ENCODE results near the gene ZDHHC5. TPM values are rescaled to one million over a fixed set of nuclear protein-coding genes. Genes with fewer than 3 reads are reported as not detected.

ZDHHC5 gene
- total RNA-seq, 1 donor from 2014 or later = 64.4 TPM

- no peak for TF ChIP-seq CTCF (IDR thresholded peaks at IDR 0.05)
- DNase-seq (peak; percentile 97), ATAC-seq (peak; percentile 99)
- intact Hi-C loops (cut with DNase I) = no loop called here
- Histone ChIP-seq H3K4me1 (peaks cover 19% of the 10 kb centered on the region), H3K36me3 (peaks cover 69% of the 10 kb centered on the region), H3K27ac (peak within 1 kb of the TSS; percentile 95), H3K4me3 (peak within 1 kb of the TSS; percentile 89), H3K9me3 (no peaks in the 10 kb centered on the region), H3K27me3 (ENCODE audit: low read depth) (no peaks in the 10 kb centered on the region)
These were observed 73.5 kb downstream of the ZDHHC5 start, which contains the start of gene SELENOH for GRCh38 chr11:57741132-57742086. TSS of gene SELENOH (plus strand) at chr11:57741491. CDS start at chr11:57741596, 105 bp downstream.

- Histone ChIP-seq H3K27ac (peak overlapping the region; percentile 95), H3K4me1 (peaks cover 19% of the 10 kb centered on the region), H3K36me3 (peaks cover 64% of the 10 kb centered on the region), H3K4me3 (peak overlapping the region; percentile 89), H3K9me3 (no peaks in the 10 kb centered on the region), H3K27me3 (ENCODE audit: low read depth) (no peaks in the 10 kb centered on the region)
- ATAC-seq (no peak), DNase-seq (peak; percentile 49)
- TF ChIP-seq CTCF (IDR thresholded peaks at IDR 0.05) = no peak
- intact Hi-C loops (cut with DNase I) = no loop called here
These were observed 74.2 kb downstream of the ZDHHC5 start for GRCh38 chr11:57742087-57742452.

- no peak for TF ChIP-seq CTCF (IDR thresholded peaks at IDR 0.05)
- H3K4me1 ChIP-seq = peaks cover 19% of the 10 kb centered on the region
- ATAC-seq (no peak), DNase-seq (no peak)
- no peak overlapping the region for H3K4me3 ChIP-seq
- intact Hi-C loops (cut with DNase I) = no loop called here
- no peaks in the 10 kb centered on the region for H3K9me3 ChIP-seq
- no peak overlapping the region for H3K27ac ChIP-seq
- H3K36me3 ChIP-seq = peaks cover 41% of the 10 kb centered on the region
- H3K27me3 ChIP-seq (ENCODE audit: low read depth) = no peaks in the 10 kb centered on the region
These were observed 76.4 kb downstream of the ZDHHC5 start for GRCh38 chr11:57744357-57744756.

- H3K4me1 ChIP-seq = peaks cover 19% of the 10 kb centered on the region
- no peak overlapping the region for H3K4me3 ChIP-seq
- H3K27ac ChIP-seq = no peak overlapping the region
- no peak for DNase-seq
- TF ChIP-seq CTCF (IDR thresholded peaks at IDR 0.05) = no peak
- intact Hi-C loops (cut with DNase I) = no loop called here
- H3K36me3 ChIP-seq = peaks cover 36% of the 10 kb centered on the region
- H3K9me3 ChIP-seq = no peaks in the 10 kb centered on the region
- ATAC-seq = no peak
- no peaks in the 10 kb centered on the region for H3K27me3 ChIP-seq (ENCODE audit: low read depth)
These were observed 77.3 kb downstream of the ZDHHC5 start for GRCh38 chr11:57745206-57745605.

- peaks cover 15% of the 10 kb centered on the region for H3K4me1 ChIP-seq
- intact Hi-C loops (cut with DNase I) = no loop called here
- DNase-seq = no peak
- H3K4me3 ChIP-seq = no peak overlapping the region
- H3K27ac ChIP-seq = no peak overlapping the region
- no peak for ATAC-seq
- no peaks in the 10 kb centered on the region for H3K27me3 ChIP-seq (ENCODE audit: low read depth)
- peaks cover 36% of the 10 kb centered on the region for H3K36me3 ChIP-seq
- no peak for TF ChIP-seq CTCF (IDR thresholded peaks at IDR 0.05)
- no peaks in the 10 kb centered on the region for H3K9me3 ChIP-seq
These were observed 79.0 kb downstream of the ZDHHC5 start for GRCh38 chr11:57746920-57747319.

Small RNAs within 50 kb of the gene (microRNA-seq; reads per million reads assigned to microRNA genes)
- gene MIR130A (ENCODE audit: borderline number of aligned reads) = 7,359 reads per million, percentile 95 among the genes with 10 or more reads in this experiment

Other genes with a start within 250 kb of the ZDHHC5 start
- gene SLC43A3, start 241.0 kb upstream of the ZDHHC5 start, total RNA-seq = 102 TPM
- gene RTN4RL2, start 207.6 kb upstream of the ZDHHC5 start, total RNA-seq = 4.8 TPM
- 13.2 TPM for gene SLC43A1, start 152.4 kb upstream of the ZDHHC5 start, total RNA-seq
- gene TIMM10, start 137.4 kb upstream of the ZDHHC5 start, total RNA-seq = 35.3 TPM
- gene SMTNL1, start 130.5 kb upstream of the ZDHHC5 start, total RNA-seq = not detected
- gene UBE2L6, start 100.4 kb upstream of the ZDHHC5 start, total RNA-seq = 172 TPM
- 471 TPM for gene SERPING1, start 70.4 kb upstream of the ZDHHC5 start, total RNA-seq
- gene YPEL4, start 18.2 kb upstream of the ZDHHC5 start, total RNA-seq = 3.1 TPM
- gene CLP1, start 10.4 kb upstream of the ZDHHC5 start, total RNA-seq = 12.5 TPM
- 12.0 TPM for gene MED19, start 44.1 kb downstream of the ZDHHC5 start, total RNA-seq
- gene TMX2, start 44.5 kb downstream of the ZDHHC5 start, total RNA-seq = 64.2 TPM
- 118 TPM for gene SELENOH, start 73.4 kb downstream of the ZDHHC5 start, total RNA-seq
- not detected for gene BTBD18, start 83.7 kb downstream of the ZDHHC5 start, total RNA-seq
- 226 TPM for gene CTNND1, start 93.7 kb downstream of the ZDHHC5 start, total RNA-seq